HepG2 (cell line): ENCODE measurements around the gene TNFAIP8L1. TPM values are rescaled to one million over a fixed set of nuclear protein-coding genes. Genes with fewer than 3 reads are reported as not detected.

Source experiments
- ERF ChIP-seq: IDR thresholded peaks from 2 replicates; pipeline ENCODE4 v1.6.1; 2018; ENCODE audit warnings: missing biosample characterization, missing genetic modification reagents
- FLYWCH1 ChIP-seq: sonication (generic); formaldehyde crosslinking; IDR thresholded peaks from 2 replicates; pipeline ENCODE4 v1.8.1; 2023; ENCODE audit warnings: mild to moderate bottlenecking, missing genetic modification reagents
- GATAD2A ChIP-seq: IDR thresholded peaks from 2 replicates; pipeline ENCODE4 v1.6.1; 2016
- HDAC2 ChIP-seq: sonication (generic); formaldehyde crosslinking; IDR thresholded peaks from 2 replicates; pipeline ENCODE4 v1.4.0; 2020; ENCODE audit warnings: missing genetic modification reagents
- HOXA3 ChIP-seq: sonication (generic); formaldehyde crosslinking; IDR thresholded peaks from 2 replicates; pipeline ENCODE4 v1.5.0; 2020; ENCODE audit warnings: missing genetic modification reagents
- KAT8 ChIP-seq: IDR thresholded peaks from 2 replicates; pipeline ENCODE4 v1.6.1; 2016; ENCODE audit warnings: missing genetic modification reagents, missing compliant biosample characterization
- KDM2A ChIP-seq: sonication (generic); formaldehyde crosslinking; IDR thresholded peaks from 2 replicates; pipeline ENCODE4 v1.4.0; 2020; ENCODE audit warnings: low read depth, missing genetic modification reagents, borderline replicate concordance
- MBNL3 ChIP-seq: fragments of 250-450 bp; sonication (Bioruptor Pico); conservative IDR thresholded peaks from 2 replicates; pipeline ENCODE4 v1.8.0; 2022; ENCODE audit warnings: mild to moderate bottlenecking, inconsistent platforms
- NFYC ChIP-seq: IDR thresholded peaks from 2 replicates; pipeline ENCODE4 v1.6.1; 2016; ENCODE audit warnings: missing genetic modification reagents, missing compliant biosample characterization
- TAF15 ChIP-seq: fragments of 200-400 bp; formaldehyde crosslinking; IDR thresholded peaks from one replicate; pipeline ENCODE4 v1.6.1; 2018; ENCODE audit warnings: mild to moderate bottlenecking, low read depth, low read length; ENCODE audit not compliant: poor library complexity, severe bottlenecking
- ZFP82 ChIP-seq: sonication (generic); formaldehyde crosslinking; IDR thresholded peaks from 2 replicates; pipeline ENCODE4 v1.5.1; 2020; ENCODE audit warnings: mild to moderate bottlenecking, missing genetic modification reagents, borderline replicate concordance
- ZNF232 ChIP-seq: sonication (generic); formaldehyde crosslinking; IDR thresholded peaks from 2 replicates; pipeline ENCODE4 v1.4.0; 2020; ENCODE audit warnings: missing genetic modification reagents, borderline replicate concordance
- ZNF556 ChIP-seq: sonication (generic); formaldehyde crosslinking; IDR thresholded peaks from 2 replicates; pipeline ENCODE4 v1.4.0; 2020; ENCODE audit warnings: mild to moderate bottlenecking, missing genetic modification reagents, borderline replicate concordance
- ZNF629 ChIP-seq: sonication (generic); formaldehyde crosslinking; conservative IDR thresholded peaks from 2 replicates; pipeline ENCODE4 v1.5.0; 2020; ENCODE audit warnings: missing genetic modification reagents
- polyA plus RNA-seq, 8 experiments: library from polyadenylated mRNA; depleted of rRNA in 3 of 8; stranded (reverse) in 7 of 8; unstranded in 1 of 8; fragments of >200 nt; fragmentation: Illumina TruSeq in 4 of 8; extraction: Trizol in 4 of 8; gene quantifications; 2 replicates each; pipeline versions ENCODE4 v1.2.1 to v1.2.3, GENCODE V29; 2011 to 2016; ENCODE audit warnings: low read depth in 4 of 8, missing spikeins in 1 of 8, mixed read lengths in 1 of 8; ENCODE audit not compliant: insufficient read depth in 1 of 8
- total RNA-seq, 5 experiments: library from RNA; depleted of rRNA; stranded (reverse); fragments of >200 nt; fragmentation: Illumina TruSeq; extraction: Trizol; gene quantifications; 2 replicates each; pipeline ENCODE4 v1.2.3, GENCODE V29; 2016; ENCODE audit warnings: low read depth in 1 of 5
- TF ChIP-seq, protein P1 (sequence below): sonication (generic); formaldehyde crosslinking; IDR thresholded peaks from 2 replicates; pipeline ENCODE4 v1.4.0; 2020; ENCODE audit warnings: missing genetic modification reagents
- TF ChIP-seq, protein P2 (sequence below): sonication (generic); formaldehyde crosslinking; IDR thresholded peaks from 2 replicates; pipeline ENCODE4 v1.9.0; 2022; ENCODE audit warnings: low read depth, missing genetic modification reagents
- TF ChIP-seq, protein P3 (sequence below): sonication (generic); formaldehyde crosslinking; IDR thresholded peaks from 2 replicates; pipeline ENCODE4 v1.9.0; 2021; ENCODE audit warnings: missing genetic modification reagents, borderline replicate concordance
- TF ChIP-seq, protein P4 (sequence below): sonication (generic); formaldehyde crosslinking; IDR thresholded peaks from 2 replicates; pipeline ENCODE4 v1.8.1; 2023; ENCODE audit warnings: mild to moderate bottlenecking, missing genetic modification reagents
- TF ChIP-seq, protein P5 (sequence below): conservative IDR thresholded peaks from 2 replicates; pipeline ENCODE4 v1.6.1; 2018; ENCODE audit warnings: missing genetic modification reagents
- TF ChIP-seq, protein P6 (sequence below): sonication (generic); formaldehyde crosslinking; IDR thresholded peaks from 2 replicates; pipeline ENCODE4 v1.4.0; 2020; ENCODE audit warnings: missing genetic modification reagents

TNFAIP8L1 gene
- total and polyA plus RNA-seq, 2 of the 13 experiments (the other 11 are each of a cell fraction or from before 2014, with no cell fraction given) = 13.4 to 21.4 TPM

DNA sequence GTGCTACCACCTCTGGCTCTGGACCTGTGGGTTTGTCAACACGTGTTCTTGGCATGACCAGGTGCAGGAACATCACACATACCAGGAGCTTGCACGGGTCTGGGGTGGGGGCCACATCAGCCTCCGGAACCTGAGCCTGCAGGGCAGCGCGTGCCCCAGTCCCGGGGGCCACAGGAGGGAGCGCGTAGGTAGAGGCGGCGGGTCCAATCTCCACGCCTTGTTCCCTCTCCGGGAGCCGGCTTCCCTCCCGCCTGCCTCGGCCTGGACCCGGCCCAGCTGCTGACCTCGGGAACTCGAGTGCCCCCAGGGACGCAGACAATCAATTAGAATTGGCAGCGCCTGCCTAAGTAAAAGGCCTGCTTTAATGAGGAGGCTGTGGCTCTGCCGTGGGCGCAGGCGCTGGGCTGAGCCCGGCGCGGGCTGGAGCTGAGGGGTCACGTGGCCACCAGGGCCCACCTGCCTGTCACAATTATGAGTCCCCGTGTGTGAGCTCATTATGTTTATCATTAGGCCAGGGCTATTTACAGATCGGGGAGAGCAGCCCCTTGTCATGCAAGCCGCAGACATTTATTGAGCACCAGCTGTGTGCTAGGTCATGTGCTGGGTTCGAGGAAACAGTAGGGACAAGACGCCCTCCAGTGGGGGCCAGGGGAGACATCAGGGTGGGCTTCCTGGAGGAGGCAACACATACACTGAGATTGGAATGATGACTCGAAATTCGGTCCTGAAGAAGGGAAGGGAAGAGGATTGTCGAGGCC lies 32.2 kb upstream of the TNFAIP8L1 start (continued):
- TF ChIP-seq, protein P1, sequence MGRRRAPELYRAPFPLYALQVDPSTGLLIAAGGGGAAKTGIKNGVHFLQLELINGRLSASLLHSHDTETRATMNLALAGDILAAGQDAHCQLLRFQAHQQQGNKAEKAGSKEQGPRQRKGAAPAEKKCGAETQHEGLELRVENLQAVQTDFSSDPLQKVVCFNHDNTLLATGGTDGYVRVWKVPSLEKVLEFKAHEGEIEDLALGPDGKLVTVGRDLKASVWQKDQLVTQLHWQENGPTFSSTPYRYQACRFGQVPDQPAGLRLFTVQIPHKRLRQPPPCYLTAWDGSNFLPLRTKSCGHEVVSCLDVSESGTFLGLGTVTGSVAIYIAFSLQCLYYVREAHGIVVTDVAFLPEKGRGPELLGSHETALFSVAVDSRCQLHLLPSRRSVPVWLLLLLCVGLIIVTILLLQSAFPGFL (CRISPR knock-in tag) = no peak
- TF ChIP-seq MBNL3 (CRISPR knock-in tag) (no peak), ZNF629 (no peak), ZNF232 (no peak), KAT8 (0 out of 2 replicates have a peak, but pooled peaks have one; percentile 15), FLYWCH1 (CRISPR knock-in tag) (no peak), TAF15 (no peak), ZFP82 (no peak), ERF (no peak), ZNF556 (CRISPR knock-in tag) (no peak), GATAD2A (CRISPR knock-in tag) (peak; percentile 50), HOXA3 (CRISPR knock-in tag) (no peak; the same call in 1 of the 2 replicates), HDAC2 (CRISPR knock-in tag) (peak; percentile 31; the same call in 1 of the 2 replicates), KDM2A (CRISPR knock-in tag) (no peak), NFYC (CRISPR knock-in tag) (no peak)
- TF ChIP-seq, protein P2, sequence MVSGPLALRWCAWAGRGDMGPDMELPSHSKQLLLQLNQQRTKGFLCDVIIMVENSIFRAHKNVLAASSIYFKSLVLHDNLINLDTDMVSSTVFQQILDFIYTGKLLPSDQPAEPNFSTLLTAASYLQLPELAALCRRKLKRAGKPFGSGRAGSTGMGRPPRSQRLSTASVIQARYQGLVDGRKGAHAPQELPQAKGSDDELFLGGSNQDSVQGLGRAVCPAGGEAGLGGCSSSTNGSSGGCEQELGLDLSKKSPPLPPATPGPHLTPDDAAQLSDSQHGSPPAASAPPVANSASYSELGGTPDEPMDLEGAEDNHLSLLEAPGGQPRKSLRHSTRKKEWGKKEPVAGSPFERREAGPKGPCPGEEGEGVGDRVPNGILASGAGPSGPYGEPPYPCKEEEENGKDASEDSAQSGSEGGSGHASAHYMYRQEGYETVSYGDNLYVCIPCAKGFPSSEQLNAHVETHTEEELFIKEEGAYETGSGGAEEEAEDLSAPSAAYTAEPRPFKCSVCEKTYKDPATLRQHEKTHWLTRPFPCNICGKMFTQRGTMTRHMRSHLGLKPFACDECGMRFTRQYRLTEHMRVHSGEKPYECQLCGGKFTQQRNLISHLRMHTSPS (CRISPR knock-in tag) = no peak
- TF ChIP-seq, protein P3, sequence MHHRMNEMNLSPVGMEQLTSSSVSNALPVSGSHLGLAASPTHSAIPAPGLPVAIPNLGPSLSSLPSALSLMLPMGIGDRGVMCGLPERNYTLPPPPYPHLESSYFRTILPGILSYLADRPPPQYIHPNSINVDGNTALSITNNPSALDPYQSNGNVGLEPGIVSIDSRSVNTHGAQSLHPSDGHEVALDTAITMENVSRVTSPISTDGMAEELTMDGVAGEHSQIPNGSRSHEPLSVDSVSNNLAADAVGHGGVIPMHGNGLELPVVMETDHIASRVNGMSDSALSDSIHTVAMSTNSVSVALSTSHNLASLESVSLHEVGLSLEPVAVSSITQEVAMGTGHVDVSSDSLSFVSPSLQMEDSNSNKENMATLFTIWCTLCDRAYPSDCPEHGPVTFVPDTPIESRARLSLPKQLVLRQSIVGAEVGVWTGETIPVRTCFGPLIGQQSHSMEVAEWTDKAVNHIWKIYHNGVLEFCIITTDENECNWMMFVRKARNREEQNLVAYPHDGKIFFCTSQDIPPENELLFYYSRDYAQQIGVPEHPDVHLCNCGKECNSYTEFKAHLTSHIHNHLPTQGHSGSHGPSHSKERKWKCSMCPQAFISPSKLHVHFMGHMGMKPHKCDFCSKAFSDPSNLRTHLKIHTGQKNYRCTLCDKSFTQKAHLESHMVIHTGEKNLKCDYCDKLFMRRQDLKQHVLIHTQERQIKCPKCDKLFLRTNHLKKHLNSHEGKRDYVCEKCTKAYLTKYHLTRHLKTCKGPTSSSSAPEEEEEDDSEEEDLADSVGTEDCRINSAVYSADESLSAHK = no peak
- TF ChIP-seq, protein P4, sequence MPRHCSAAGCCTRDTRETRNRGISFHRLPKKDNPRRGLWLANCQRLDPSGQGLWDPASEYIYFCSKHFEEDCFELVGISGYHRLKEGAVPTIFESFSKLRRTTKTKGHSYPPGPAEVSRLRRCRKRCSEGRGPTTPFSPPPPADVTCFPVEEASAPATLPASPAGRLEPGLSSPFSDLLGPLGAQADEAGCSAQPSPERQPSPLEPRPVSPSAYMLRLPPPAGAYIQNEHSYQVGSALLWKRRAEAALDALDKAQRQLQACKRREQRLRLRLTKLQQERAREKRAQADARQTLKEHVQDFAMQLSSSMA (CRISPR knock-in tag) = 0 out of 2 replicates have a peak, but pooled peaks have one; percentile 40
- TF ChIP-seq, protein P5, sequence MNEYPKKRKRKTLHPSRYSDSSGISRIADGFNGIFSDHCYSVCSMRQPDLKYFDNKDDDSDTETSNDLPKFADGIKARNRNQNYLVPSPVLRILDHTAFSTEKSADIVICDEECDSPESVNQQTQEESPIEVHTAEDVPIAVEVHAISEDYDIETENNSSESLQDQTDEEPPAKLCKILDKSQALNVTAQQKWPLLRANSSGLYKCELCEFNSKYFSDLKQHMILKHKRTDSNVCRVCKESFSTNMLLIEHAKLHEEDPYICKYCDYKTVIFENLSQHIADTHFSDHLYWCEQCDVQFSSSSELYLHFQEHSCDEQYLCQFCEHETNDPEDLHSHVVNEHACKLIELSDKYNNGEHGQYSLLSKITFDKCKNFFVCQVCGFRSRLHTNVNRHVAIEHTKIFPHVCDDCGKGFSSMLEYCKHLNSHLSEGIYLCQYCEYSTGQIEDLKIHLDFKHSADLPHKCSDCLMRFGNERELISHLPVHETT = no peak
- TF ChIP-seq, protein P6, sequence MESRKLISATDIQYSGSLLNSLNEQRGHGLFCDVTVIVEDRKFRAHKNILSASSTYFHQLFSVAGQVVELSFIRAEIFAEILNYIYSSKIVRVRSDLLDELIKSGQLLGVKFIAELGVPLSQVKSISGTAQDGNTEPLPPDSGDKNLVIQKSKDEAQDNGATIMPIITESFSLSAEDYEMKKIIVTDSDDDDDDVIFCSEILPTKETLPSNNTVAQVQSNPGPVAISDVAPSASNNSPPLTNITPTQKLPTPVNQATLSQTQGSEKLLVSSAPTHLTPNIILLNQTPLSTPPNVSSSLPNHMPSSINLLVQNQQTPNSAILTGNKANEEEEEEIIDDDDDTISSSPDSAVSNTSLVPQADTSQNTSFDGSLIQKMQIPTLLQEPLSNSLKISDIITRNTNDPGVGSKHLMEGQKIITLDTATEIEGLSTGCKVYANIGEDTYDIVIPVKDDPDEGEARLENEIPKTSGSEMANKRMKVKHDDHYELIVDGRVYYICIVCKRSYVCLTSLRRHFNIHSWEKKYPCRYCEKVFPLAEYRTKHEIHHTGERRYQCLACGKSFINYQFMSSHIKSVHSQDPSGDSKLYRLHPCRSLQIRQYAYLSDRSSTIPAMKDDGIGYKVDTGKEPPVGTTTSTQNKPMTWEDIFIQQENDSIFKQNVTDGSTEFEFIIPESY = no peak
